GM20431 (cell line): Measurements from ENCODE around the gene ACTR8.
"Not testable (repeated sequence)": the region's sequence is repeated elsewhere in the genome, so short reads cannot be mapped to it uniquely, and the experiment has no call there.

Experiments
- in situ Hi-C: fragments of 300-500 bp; cut with MseI, MboI; formaldehyde crosslinking; loops from one replicate; pipeline ENCODE4 v1.15.0; 2020; ENCODE audit warnings: low sequenced_read_pairs; ENCODE audit not compliant: unreplicated experiment

The ACTR8 gene

GRCh38 chr3:53881691-53882593 lies at the start of gene ACTR8:
TSS of gene ACTR8 (minus strand) at chr3:53882152. CDS start at chr3:53882101, 51 bp downstream.
- in situ Hi-C loops = no loop called here

GRCh38 chr3:53927208-53927872 lies 45.4 kb upstream of the ACTR8 start:
- in situ Hi-C loops = not testable (repeated sequence)

GRCh38 chr3:53921296-53921695 lies 39.3 kb upstream of the ACTR8 start:
- in situ Hi-C loops = no loop called here

- in situ Hi-C loops = no loop called here
Observed at GRCh38 chr3:53919741-53920140, 37.8 kb upstream of the ACTR8 start.

- in situ Hi-C loops = no loop called here
Observed at GRCh38 chr3:53913401-53913800, 31.4 kb upstream of the ACTR8 start.

GRCh38 chr3:53902711-53903110 lies 20.8 kb upstream of the ACTR8 start:
- in situ Hi-C loops = no loop called here

GRCh38 chr3:53902067-53902466 lies 20.1 kb upstream of the ACTR8 start:
- in situ Hi-C loops = no loop called here

GRCh38 chr3:53900666-53901331 lies 18.8 kb upstream of the ACTR8 start:
- in situ Hi-C loops = no loop called here

- in situ Hi-C loops = no loop called here
Observed at GRCh38 chr3:53899750-53900149, 17.8 kb upstream of the ACTR8 start.

GRCh38 chr3:53892286-53892637 lies 10.3 kb upstream of the ACTR8 start:
- in situ Hi-C loops = no loop called here

- in situ Hi-C loops = no loop called here
Observed at GRCh38 chr3:53891497-53892285, 9.7 kb upstream of the ACTR8 start, which contains the start of gene SELENOK. TSS of gene SELENOK (minus strand) at chr3:53891859.

GRCh38 chr3:53890726-53891475 lies 8.9 kb upstream of the ACTR8 start:
- in situ Hi-C loops = no loop called here

- in situ Hi-C loops = no loop called here
Observed at GRCh38 chr3:53888232-53888631, 6.3 kb upstream of the ACTR8 start.

- in situ Hi-C loops = no loop called here
Observed at GRCh38 chr3:53887446-53887845, 5.5 kb upstream of the ACTR8 start.

GRCh38 chr3:53885239-53885638 lies 3.3 kb upstream of the ACTR8 start:
- in situ Hi-C loops = no loop called here

GRCh38 chr3:53884623-53885022 lies 2.7 kb upstream of the ACTR8 start:
- in situ Hi-C loops = no loop called here

- in situ Hi-C loops = no loop called here
Observed at GRCh38 chr3:53883008-53883407, 1.1 kb upstream of the ACTR8 start.

GRCh38 chr3:53880396-53881345 lies 1.3 kb downstream of the ACTR8 start:
- in situ Hi-C loops = no loop called here
